GM12892 (cell line): ENCODE results near the gene TRAPPC14.
"Not testable (repeated sequence)": the region's sequence is repeated elsewhere in the genome, so short reads cannot be mapped to it uniquely, and the experiment has no call there.

Source experiments
- DNase-seq: peaks from one replicate; pipeline ENCODE4 v3.0.0; 2011; ENCODE audit not compliant: insufficient read length
- FAIRE-seq: peaks from 2 replicates; lab custom pipeline; 2011; peaks lifted over from hg19 to GRCh38; lab: Jason Lieb, UNC
- POLR2A ChIP-seq: IDR thresholded peaks from 2 replicates; pipeline ENCODE4 v1.6.1; 2011; ENCODE audit warnings: low read depth, low read length, control low read depth
- POLR2AphosphoS5 ChIP-seq: IDR thresholded peaks from 2 replicates; pipeline ENCODE4 v1.6.1; 2011; ENCODE audit warnings: low read depth, low read length, control low read depth
- TAF1 ChIP-seq: IDR thresholded peaks from 2 replicates; pipeline ENCODE4 v1.6.1; 2011; ENCODE audit warnings: low read depth, mild to moderate bottlenecking, control low read depth, low read length, borderline replicate concordance

Gene TRAPPC14

DNA sequence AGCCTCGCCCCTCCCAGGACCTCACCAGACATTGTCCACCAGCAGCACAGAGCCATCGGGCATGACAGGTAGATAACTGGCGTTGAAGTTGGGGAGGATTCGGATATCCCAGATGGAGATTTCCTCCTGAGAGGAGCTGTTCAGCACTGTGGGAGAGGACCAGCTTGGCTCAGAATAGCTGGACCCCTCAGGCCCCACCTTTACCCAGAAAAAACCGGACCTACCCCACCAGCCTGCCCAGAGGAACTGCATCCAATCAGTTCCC, 1.5 kb downstream of the TRAPPC14 start:
- FAIRE-seq (no peak), DNase-seq (no peak)
- TF ChIP-seq POLR2A (no peak), POLR2AphosphoS5 (no peak), TAF1 (no peak)

DNA sequence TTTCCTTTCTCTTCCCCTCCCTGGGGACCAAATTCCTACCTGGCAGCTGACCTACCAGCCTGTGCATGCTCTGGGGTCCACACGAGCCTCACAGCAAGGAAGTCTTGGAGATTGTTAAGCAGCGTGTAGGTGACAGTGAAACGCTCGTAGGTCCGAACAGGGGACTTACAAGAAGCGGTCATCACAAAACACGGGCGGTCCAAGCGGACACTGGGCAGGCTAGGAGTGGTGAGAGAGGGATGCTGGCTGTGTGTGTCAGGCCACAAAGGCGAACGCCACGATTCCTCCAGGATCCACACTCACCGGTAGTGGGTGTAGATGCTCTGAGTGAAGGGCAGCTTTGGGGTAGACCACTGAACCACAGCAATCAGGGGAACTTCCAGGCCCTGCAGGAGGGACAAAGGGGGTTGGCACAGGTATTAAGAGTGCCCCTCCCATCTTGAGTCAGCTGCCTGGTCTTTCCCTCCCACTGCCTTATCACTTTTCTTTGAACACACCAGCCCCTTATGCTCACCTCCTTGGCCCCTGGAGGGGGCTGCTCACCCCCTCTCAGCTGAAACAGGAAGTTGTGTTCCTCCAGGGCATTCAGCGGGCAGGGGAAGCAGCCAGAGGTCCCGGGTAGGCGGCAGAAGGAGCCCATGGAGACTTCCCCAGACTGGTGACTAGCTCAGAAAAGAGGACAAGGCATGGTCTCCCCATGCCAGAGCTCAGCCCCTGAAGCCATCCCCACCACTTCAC, 2.0 kb downstream of the TRAPPC14 start:
- TF ChIP-seq POLR2A, result no peak
- no peak for TF ChIP-seq TAF1
- TF ChIP-seq POLR2AphosphoS5, result no peak
- DNase-seq (no peak), FAIRE-seq (no peak)

DNA sequence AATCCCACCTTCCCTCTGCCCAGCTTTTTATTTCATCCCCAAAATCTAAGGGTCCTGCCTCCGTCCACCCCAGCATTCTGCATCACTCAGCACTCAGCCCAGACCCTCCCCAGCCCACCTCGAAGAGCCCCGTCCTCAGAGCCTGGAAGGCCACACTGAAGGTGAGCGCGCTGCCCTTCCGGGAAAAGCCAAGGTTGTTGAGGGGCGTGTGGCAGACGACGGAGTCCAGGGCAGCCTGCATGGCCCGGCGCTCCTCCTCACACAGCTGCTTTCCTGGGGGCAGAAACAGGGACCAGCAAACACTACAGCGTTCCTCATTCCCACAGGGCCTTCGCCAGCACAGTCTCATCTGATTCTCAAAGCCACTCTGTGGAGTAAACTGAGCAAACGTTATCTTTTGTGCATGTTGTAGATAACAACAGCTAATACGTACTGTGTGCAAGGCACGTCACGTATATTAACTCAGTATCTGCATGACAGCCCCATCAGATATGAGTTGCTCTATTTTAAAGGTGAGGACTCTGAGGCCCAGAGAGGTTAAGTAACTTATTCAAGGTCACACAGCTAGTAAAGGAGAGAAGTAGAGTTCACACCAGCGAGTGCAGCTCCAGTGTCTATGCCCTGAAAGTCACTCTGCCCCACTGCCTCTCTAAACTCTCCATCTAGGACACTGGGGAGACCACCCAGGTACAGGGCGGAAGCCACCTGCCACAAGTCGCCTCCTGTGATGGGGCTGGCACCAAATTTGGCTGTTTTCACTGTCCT, 2.8 kb downstream of the TRAPPC14 start:
- TF ChIP-seq POLR2A, result no peak
- no peak for DNase-seq
- FAIRE-seq, result no peak

DNA sequence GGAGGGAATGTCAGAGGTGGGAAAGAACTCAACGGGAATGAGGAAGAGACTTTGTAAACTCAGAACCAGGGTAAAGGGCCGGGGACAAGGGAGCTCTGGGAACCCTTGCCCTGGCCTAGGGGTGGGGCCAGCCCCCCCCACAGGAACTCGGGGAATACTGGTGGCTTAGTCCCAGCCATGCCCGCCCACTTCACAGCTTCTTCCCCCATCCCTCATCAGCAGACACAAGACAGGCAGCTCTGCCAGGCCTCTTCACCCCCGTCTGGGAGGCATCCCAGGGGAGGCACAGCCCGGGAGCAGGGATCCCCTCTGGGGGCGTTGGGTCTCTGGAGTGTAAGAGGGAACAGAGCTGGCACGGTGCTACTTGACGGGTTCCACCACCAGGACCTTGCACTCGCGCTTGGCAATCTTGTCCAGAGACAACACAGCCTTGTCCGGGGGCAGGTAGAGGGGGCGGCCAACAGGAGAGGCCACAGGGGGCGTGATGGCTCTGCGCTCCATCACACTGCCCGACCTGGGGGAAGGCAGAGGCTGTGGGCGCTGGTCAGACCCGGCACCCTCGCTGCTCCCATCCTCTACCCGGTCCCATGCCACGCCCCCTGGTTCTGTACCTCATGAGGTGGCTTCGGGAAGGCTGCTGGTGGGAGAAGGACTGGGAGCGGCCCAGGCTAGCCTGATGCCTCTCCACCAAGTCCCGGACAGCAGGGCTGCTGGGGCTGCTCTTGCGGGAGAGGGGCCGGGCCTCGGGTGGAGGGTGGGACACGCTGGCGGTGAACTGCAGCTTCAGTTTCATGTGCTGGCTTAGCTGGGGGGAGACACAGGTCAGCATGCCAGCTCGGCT, 3.7 kb downstream of the TRAPPC14 start:
- 0 out of 2 replicates have a peak, but pooled peaks have one; percentile 28 for TF ChIP-seq POLR2A
- no peak for TF ChIP-seq TAF1
- FAIRE-seq (no peak), DNase-seq (no peak)

DNA sequence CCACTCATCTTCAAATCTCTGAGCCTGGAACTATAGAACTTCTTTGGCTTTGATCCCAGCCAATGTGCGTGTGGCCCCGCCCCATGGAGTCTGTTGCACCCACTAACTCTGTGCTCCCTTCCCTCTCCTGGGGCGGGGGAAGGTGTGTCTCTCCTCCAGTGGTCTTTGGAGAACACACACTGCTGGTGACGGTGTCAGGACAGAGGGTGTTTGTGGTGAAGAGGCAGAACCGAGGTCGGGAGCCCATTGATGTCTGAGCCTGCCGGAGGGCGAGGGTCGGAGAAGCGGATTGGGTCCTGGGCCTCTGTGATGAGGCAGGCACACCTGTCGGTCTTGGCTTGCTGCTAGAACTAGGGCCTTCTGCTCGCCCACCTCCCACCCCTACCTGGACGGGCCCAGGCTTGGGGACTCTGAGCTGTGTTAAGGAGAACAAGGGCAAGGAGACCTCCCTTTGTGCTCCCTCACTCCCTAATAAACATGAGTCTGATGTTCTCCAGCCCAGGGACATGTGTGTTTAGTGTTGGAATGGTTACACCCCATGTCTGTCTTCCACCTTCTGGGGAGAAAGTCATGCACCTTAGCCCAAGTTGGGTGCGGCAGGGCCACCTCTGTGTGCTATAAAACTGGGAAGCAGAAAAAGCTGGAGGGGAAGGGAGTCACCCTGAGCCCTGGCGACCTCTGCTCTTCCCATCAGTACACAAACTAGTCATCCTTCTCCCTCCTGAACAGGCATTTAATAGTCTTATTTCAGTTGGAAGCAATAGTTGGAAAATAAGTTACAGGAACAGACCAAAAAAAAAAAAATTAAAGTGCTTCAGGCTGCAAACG, 4.6 kb downstream of the TRAPPC14 start:
- no peak for TF ChIP-seq POLR2AphosphoS5
- TF ChIP-seq POLR2A, result no peak
- TF ChIP-seq TAF1, result no peak
- no peak for FAIRE-seq
- DNase-seq, result no peak

DNA sequence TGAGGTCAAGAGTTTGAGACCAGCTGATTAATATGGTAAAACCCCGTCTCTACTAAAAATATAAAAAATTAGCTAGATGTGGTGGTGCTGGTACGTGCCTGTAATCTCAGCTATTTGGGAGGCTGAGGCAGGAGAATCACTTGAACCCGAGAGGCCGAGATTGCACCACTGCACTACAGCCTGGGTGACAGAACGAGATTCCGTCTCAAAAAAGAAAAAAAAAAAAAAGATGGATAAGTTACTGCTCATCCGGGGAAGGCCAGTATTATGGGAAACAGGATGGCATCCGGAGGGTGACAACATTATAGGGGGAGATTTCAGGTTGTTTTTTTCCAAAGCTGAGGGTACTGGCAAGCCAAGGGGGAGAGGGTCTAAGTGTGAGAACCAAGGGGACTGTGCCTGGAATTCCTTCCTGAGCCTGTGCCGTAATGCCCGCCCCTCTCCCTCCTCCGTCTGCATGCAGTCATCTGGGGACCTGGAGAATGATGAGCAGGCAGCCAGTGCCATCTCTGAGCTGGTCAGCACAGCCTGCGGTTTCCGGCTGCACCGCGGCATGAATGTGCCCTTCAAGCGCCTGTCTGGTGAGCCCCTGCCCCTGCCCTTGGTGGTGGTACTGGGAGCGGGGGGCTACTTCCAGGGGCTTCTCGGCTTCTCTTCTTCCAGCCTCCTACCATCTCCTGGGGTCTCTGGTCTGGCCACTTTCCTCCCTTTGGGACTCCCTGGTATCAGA, 5.4 kb downstream of the TRAPPC14 start:
- DNase-seq, result no peak
- TF ChIP-seq POLR2AphosphoS5, result no peak
- TF ChIP-seq TAF1, result no peak
- no peak for TF ChIP-seq POLR2A
- no peak for FAIRE-seq

DNA sequence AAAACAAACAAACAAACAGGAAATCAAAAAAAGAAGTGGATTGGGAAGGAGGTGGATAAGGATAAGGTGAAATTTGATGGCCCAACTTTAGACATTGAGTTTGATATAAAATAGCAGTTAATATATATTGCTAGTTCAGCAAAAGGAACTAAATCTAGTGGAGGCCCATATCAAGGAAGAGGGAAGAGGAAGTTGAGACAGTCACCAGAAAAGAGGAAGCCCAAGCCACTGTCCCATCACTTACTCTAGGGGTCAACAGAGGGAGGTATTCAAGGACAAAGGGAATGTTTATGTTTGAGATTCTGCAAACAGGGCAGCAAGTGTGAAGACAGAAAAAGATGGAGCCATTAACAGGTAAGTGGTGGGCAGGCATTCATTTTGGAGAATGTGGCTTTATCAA, 6.1 kb downstream of the TRAPPC14 start:
- FAIRE-seq, result no peak
- TF ChIP-seq POLR2AphosphoS5 (no peak), POLR2A (no peak), TAF1 (no peak)

DNA sequence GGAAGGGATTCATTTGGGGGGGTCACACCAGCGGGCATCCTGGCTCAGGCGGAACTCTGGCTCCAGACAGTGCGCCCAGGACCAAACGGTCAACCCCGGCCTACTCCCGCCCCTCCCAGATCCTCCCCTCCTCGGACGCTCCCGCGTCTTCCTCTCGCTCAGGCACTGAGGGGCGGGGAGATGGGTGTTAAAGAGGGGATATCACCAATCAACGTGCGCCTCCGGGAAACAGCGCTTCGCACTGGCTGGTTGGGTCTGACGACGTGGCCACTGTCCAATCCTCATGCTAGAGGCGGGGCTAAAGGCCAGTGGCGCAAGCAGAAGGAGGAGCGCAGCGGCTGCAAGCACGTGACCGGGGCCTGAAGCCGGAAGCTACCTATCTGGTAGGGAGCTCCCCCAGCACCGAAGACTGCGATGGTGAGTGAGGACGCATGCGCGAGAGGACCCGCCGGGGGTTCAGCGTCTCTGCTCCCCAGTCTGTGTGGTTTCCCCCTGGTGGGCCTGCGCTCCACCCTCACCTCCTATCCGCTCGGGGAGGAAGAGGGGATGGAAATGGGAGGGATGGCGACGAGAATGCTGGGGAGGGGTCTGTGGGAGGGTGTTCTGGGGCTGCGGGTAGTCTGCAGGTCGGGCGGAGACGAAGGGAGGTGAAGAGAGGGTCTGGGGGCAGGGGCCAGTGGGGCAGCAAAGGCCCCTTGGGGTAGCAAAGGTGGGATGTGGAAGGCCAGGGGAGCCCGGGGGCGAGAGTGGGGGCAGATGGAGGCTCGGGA, 9.8 kb downstream of the TRAPPC14 start, which contains the start of gene LAMTOR4:
Gene LAMTOR4 (plus strand): TSS at position 360 of the 770 bp plus-strand sequence. CDS start 55 bp downstream, at position 415.
- DNase-seq, result peak; percentile 98
- TF ChIP-seq TAF1 (0 out of 2 replicates have a peak, but pooled peaks have one; percentile 36), POLR2A (peak; percentile 85), POLR2AphosphoS5 (peak; percentile 84)
- peak; percentile 98 for FAIRE-seq

More for the DNA sequence above, 6.1 kb downstream of the TRAPPC14 start:
- DNase-seq, result no peak

DNA sequence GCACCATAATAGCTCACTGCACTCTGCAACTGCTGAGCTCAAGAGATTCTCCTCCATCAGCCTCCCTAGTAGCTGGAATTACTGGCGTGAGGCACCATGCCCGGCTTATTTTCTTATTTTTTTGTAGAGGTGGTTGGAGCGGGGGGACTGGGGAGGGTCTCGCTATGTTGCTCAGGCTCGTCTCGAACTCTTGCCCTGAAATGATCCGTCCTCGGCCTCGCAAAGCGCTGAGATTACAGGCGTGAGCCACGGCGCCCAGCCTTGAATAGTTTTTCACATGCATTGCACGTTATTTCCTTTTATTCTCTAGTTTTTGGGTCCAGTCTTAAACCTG, 10.3 kb downstream of the TRAPPC14 start:
- DNase-seq (no peak), FAIRE-seq (no peak)
- TF ChIP-seq TAF1 (no peak), POLR2AphosphoS5 (no peak), POLR2A (no peak)

DNA sequence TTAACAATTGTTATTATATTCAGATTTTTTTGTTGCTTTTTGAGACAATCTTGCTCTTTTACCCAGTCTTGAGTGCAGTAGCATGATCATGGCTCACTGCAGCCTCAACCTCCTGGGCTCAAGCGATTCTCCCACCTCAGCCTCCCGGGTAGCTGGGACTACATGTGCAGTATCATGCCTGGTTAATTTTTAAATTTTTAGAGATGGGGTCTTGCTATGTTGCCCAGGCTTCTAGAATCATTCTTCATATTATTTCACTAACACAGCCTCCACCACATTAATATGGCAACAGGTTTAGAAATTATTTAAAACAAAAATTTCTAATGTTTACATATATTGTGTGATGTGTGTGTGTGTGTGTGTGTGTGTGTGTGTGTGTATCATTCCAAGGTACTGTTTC, 11.2 kb downstream of the TRAPPC14 start:
- TF ChIP-seq POLR2AphosphoS5, result no peak
- no peak for TF ChIP-seq POLR2A
- no peak for TF ChIP-seq TAF1
- DNase-seq (no peak), FAIRE-seq (no peak)

DNA sequence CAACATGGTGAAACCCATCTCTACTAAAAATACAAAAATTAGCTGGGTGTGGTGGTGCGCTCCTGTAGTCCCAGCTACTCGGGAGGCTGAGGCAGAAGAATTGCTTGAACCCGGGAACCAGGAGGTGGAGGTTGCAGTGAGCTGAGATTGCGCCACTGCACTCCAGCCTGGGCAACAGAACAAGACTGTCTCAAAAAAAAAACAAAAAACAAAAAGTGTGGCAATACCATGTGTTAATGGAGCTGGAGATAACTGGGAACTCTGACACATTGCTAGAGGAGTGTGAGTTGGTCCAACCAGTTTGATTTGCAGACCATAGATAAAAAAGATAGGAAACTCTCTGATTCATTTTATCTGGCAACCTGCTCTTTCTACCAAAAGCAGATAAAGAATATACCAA, 12.2 kb downstream of the TRAPPC14 start:
- not testable (repeated sequence) for DNase-seq

More for the DNA sequence above, 12.2 kb downstream of the TRAPPC14 start:
- FAIRE-seq, result not testable (repeated sequence)
